Upper lobe of left lung (tissue), 4 donors: ENCODE measurements around the gene ULBP2.

Experiments
- CTCF ChIP-seq, 6 experiments: fragments of 450-650 bp in 4 of 6; fragments of 200-600 bp in 2 of 6; sonication (generic) in 2 of 6; IDR thresholded peaks; one replicate each; pipeline ENCODE4 v1.5.1; 2016 to 2019; ENCODE audit warnings: antibody characterized with exemption in 6 of 6
- POLR2A ChIP-seq, 4 donors: fragments of 450-650 bp; IDR thresholded peaks; one replicate each; pipeline ENCODE4 v1.5.1; 2016 to 2017; ENCODE audit warnings: antibody characterized with exemption in 4 of 4, mild to moderate bottlenecking in 2 of 4
- POLR2AphosphoS5 ChIP-seq, 2 donors: sonication (generic); formaldehyde crosslinking; IDR thresholded peaks; one replicate each; pipeline ENCODE4 v1.5.1; 2017; ENCODE audit warnings: antibody characterized with exemption in 2 of 2

- TF ChIP-seq POLR2A (IDR thresholded peaks at IDR 0.05) (no peak), CTCF (IDR thresholded peaks at IDR 0.05) (no peak), POLR2AphosphoS5 (IDR thresholded peaks at IDR 0.05) (no peak)
These were observed 22.0 kb upstream of the ULBP2 start for GRCh38 chr6:149919834-149920225.
